SK-N-SH (cell line): ENCODE measurements around the gene HJV. TPM values are rescaled to one million over a fixed set of nuclear protein-coding genes. Genes with fewer than 3 reads are reported as not detected.
A peak's percentile ranks its signal among the peaks of the same experiment; 100 is the strongest.

ENCODE experiments used
- CTCF ChIA-PET: fragments of 300-600, 350-600 bp; formaldehyde crosslinking; extraction: SDS; loops from one replicate; lab custom pipeline; 2021; lab: Yijun Ruan, JAX
- POLR2A ChIA-PET: fragments of 350-600 bp; sonication (Branson Sonifier 250); formaldehyde crosslinking; extraction: SDS; loops from one replicate; lab custom pipeline; 2020; ENCODE audit warnings: antibody characterized with exemption, inconsistent platforms; lab: Yijun Ruan, JAX
- DNase-seq: peaks from one replicate; pipeline ENCODE4 v3.0.0; 2012
- H2AFZ ChIP-seq: fragments of 200-600 bp; sonication (generic); 2 replicates; pipeline ENCODE4 v1.8.1; 2016; ENCODE audit warnings: antibody characterized with exemption, mild to moderate bottlenecking, low read depth
- H3F3A ChIP-seq: fragments of 200-600 bp; sonication (generic); replicated peaks from 2 replicates; pipeline ENCODE3; 2016; ENCODE audit warnings: antibody characterized with exemption, mild to moderate bottlenecking; ENCODE audit not compliant: insufficient read depth
- H3K27ac ChIP-seq, 2 experiments: fragments of 200-500 bp in 1 of 2; fragments of 200-600 bp in 1 of 2; sonication (Bioruptor generic) in 1 of 2; sonication (generic), shearing (Covaris generic) in 1 of 2; 2 replicates each; pipeline versions ENCODE4 v1.5.1 to v1.6.1; 2014 to 2016; ENCODE audit warnings: low read depth in 2 of 2, inconsistent platforms in 1 of 2, low read length in 1 of 2, mild to moderate bottlenecking in 1 of 2, mixed read lengths in 1 of 2
- H3K27me3 ChIP-seq: fragments of 200-600 bp; sonication (generic), shearing (Covaris generic); 2 replicates; pipeline ENCODE4 v1.6.1; 2016; ENCODE audit warnings: mixed run types; ENCODE audit not compliant: insufficient read depth
- H3K36me3 ChIP-seq, 2 experiments: fragments of 200-500 bp in 1 of 2; fragments of 200-600 bp in 1 of 2; sonication (Bioruptor generic) in 1 of 2; sonication (generic) in 1 of 2; replicated peaks in 1 of 2; 2 replicates each; pipeline versions ENCODE3 to v1.5.1; 2014 to 2016; ENCODE audit warnings: low read length in 1 of 2, mild to moderate bottlenecking in 1 of 2; ENCODE audit not compliant: insufficient read depth in 2 of 2, control insufficient read depth in 1 of 2
- H3K4me1 ChIP-seq, 2 experiments: fragments of 200-500 bp in 1 of 2; fragments of 200-600 bp in 1 of 2; sonication (Bioruptor generic) in 1 of 2; sonication (generic), shearing (Covaris generic) in 1 of 2; 2 replicates each; pipeline versions ENCODE4 v1.5.1 to v1.6.1; 2014 to 2016; ENCODE audit warnings: low read depth in 1 of 2, low read length in 1 of 2, mixed run types in 1 of 2; ENCODE audit not compliant: insufficient read depth in 2 of 2, control insufficient read depth in 1 of 2
- H3K4me2 ChIP-seq: fragments of 200-600 bp; sonication (generic), shearing (Covaris generic); 2 replicates; pipeline ENCODE4 v1.6.1; 2017; ENCODE audit warnings: mixed run types
- H3K4me3 ChIP-seq, 2 experiments: fragments of 200-500 bp in 1 of 2; fragments of 200-600 bp in 1 of 2; sonication (Bioruptor generic) in 1 of 2; sonication (generic), shearing (Covaris generic) in 1 of 2; 2 replicates each; pipeline versions ENCODE4 v1.5.1 to v1.8.1; 2014 to 2016; ENCODE audit warnings: low read depth in 2 of 2, inconsistent platforms in 1 of 2, low read length in 1 of 2, mild to moderate bottlenecking in 1 of 2, mixed read lengths in 1 of 2, moderate library complexity in 1 of 2
- H3K79me2 ChIP-seq: fragments of 200-600 bp; sonication (generic); 2 replicates; pipeline ENCODE4 v1.8.1; 2017; ENCODE audit warnings: mild to moderate bottlenecking; ENCODE audit not compliant: insufficient read depth
- H3K9ac ChIP-seq: fragments of 200-600 bp; sonication (generic); 2 replicates; pipeline ENCODE4 v1.6.1; 2017; ENCODE audit warnings: mixed run types
- H3K9me2 ChIP-seq: fragments of 200-600 bp; sonication (generic); 2 replicates; pipeline ENCODE4 v1.6.1; 2017; ENCODE audit warnings: mixed run types
- H3K9me3 ChIP-seq: fragments of 200-600 bp; sonication (generic); 2 replicates; pipeline ENCODE4 v1.6.1; 2017; ENCODE audit warnings: mixed run types, mild to moderate bottlenecking, moderate library complexity
- H4K20me1 ChIP-seq: fragments of 200-600 bp; sonication (generic); 2 replicates; pipeline ENCODE4 v1.6.1; 2017; ENCODE audit warnings: mild to moderate bottlenecking, mixed run types; ENCODE audit not compliant: insufficient read depth
- CHD2 ChIP-seq: fragments of 150-350 bp; IDR thresholded peaks from 2 replicates; pipeline ENCODE4 v1.6.1; 2018; ENCODE audit warnings: low read length; ENCODE audit not compliant: partially characterized antibody
- ELF1 ChIP-seq: IDR thresholded peaks from 2 replicates; pipeline ENCODE4 v1.4.0; 2012
- EP300 ChIP-seq, 2 experiments: IDR thresholded peaks; 2 replicates each; pipeline versions ENCODE4 v1.4.0 to v1.6.1; 2012; ENCODE audit warnings: borderline replicate concordance in 1 of 2, low read depth in 1 of 2, low read length in 1 of 2
- EZH2phosphoT487 ChIP-seq: fragments of 200-600 bp; sonication (generic); IDR thresholded peaks from 2 replicates; pipeline ENCODE4 v1.6.1; 2017; ENCODE audit warnings: low read depth, mixed run types, mild to moderate bottlenecking, antibody characterized with exemption, moderate library complexity, borderline replicate concordance
- FOSL2 ChIP-seq: IDR thresholded peaks from 2 replicates; pipeline ENCODE4 v1.4.0; 2012; ENCODE audit warnings: low read depth, mild to moderate bottlenecking, moderate library complexity, borderline replicate concordance
- FOXJ3 ChIP-seq: sonication (generic); formaldehyde crosslinking; IDR thresholded peaks from 2 replicates; pipeline ENCODE4 v1.5.1; 2020; ENCODE audit warnings: mild to moderate bottlenecking, missing genetic modification reagents
- GABPA ChIP-seq: IDR thresholded peaks from 2 replicates; pipeline ENCODE4 v1.4.0; 2012; ENCODE audit warnings: low read depth, mild to moderate bottlenecking
- MAX ChIP-seq: IDR thresholded peaks from 2 replicates; pipeline ENCODE4 v1.4.0; 2012; ENCODE audit warnings: low read depth
- MXI1 ChIP-seq: IDR thresholded peaks from 2 replicates; pipeline ENCODE4 v1.6.1; 2012; ENCODE audit warnings: mild to moderate bottlenecking, low read depth, low read length, improper control_type of control experiment
- NFIC ChIP-seq: IDR thresholded peaks from 2 replicates; pipeline ENCODE4 v1.4.0; 2012; ENCODE audit warnings: borderline replicate concordance
- NRF1 ChIP-seq: IDR thresholded peaks from 2 replicates; pipeline ENCODE4 v1.6.1; 2012; ENCODE audit warnings: low read depth, mild to moderate bottlenecking, low read length
- POLR2AphosphoS5 ChIP-seq: IDR thresholded peaks from 2 replicates; pipeline ENCODE4 v1.6.1; 2012; ENCODE audit warnings: low read depth, low read length
- RFX5 ChIP-seq: IDR thresholded peaks from 2 replicates; pipeline ENCODE4 v1.6.1; 2012; ENCODE audit warnings: mild to moderate bottlenecking, improper control_type of control experiment, low read length
- RXRA ChIP-seq: IDR thresholded peaks from 2 replicates; pipeline ENCODE4 v1.4.0; 2012; ENCODE audit warnings: low read depth, mild to moderate bottlenecking, borderline replicate concordance
- SIN3A ChIP-seq: IDR thresholded peaks from 2 replicates; pipeline ENCODE4 v1.6.1; 2012; ENCODE audit warnings: low read depth, mild to moderate bottlenecking, low read length, moderate library complexity, borderline replicate concordance
- TAF1 ChIP-seq: IDR thresholded peaks from 2 replicates; pipeline ENCODE4 v1.6.1; 2012; ENCODE audit warnings: low read depth, mild to moderate bottlenecking, low read length, moderate library complexity, borderline replicate concordance
- TCF12 ChIP-seq: IDR thresholded peaks from 2 replicates; pipeline ENCODE4 v1.4.0; 2012
- YY1 ChIP-seq: IDR thresholded peaks from 2 replicates; pipeline ENCODE4 v1.4.0; 2012; ENCODE audit warnings: low read depth, mild to moderate bottlenecking
- ZBTB33 ChIP-seq: IDR thresholded peaks from 2 replicates; pipeline ENCODE4 v1.4.0; 2012; ENCODE audit warnings: low read depth, borderline replicate concordance
- WGBS: methylation state at CpG from one replicate; pipeline ENCODE4 v1.1.6; 2017; ENCODE audit warnings: low lambda C conversion rate; 5-methylcytosine and 5-hydroxymethylcytosine counted together
- polyA plus RNA-seq, 3 experiments: library from polyadenylated mRNA; depleted of rRNA; stranded (reverse); fragments of >200 nt; gene quantifications; 2 replicates each; pipeline ENCODE4 v1.2.3, GENCODE V29; 2012
- TF ChIP-seq, protein P1 (sequence below): IDR thresholded peaks from 2 replicates; pipeline ENCODE4 v1.6.1; 2012; ENCODE audit warnings: mild to moderate bottlenecking, low read depth, low read length, moderate library complexity
- TF ChIP-seq, protein P2 (sequence below): fragments of 150-350 bp; IDR thresholded peaks from 2 replicates; pipeline ENCODE4 v1.6.1; 2016; ENCODE audit warnings: mild to moderate bottlenecking, low read depth, low read length
- TF ChIP-seq, protein P3 (sequence below): IDR thresholded peaks from 2 replicates; pipeline ENCODE4; 2012

Gene HJV
- polyA plus RNA-seq, 1 of the 3 experiments (the other 2 are of a cell fraction): 0.05 TPM

GRCh38 chr1:145996433-145997015 is 25.0 kb downstream of the HJV start, which contains the start of gene TXNIP:
Gene TXNIP, minus strand, starts transcription at chr1:145996579. Its CDS starts 313 bp downstream, at chr1:145996266.
- TF ChIP-seq EP300 (IDR thresholded peaks at IDR 0.05; ENCODE audit: borderline replicate concordance in 1 of 2, low read depth in 1 of 2, low read length in 1 of 2) (peak; percentile 55 to 59; a peak in 3 of 4 replicates), NFIC (peak; percentile 61; the same call in 1 of the 2 replicates), POLR2AphosphoS5 (peak; percentile 100), FOSL2 (no peak), SIN3A (peak; percentile 89), FOXJ3 (CRISPR knock-in tag) (peak; percentile 97), TAF1 (peak; percentile 87), ZBTB33 (peak; percentile 28; the same call in 1 of the 2 replicates), CHD2 (peak; percentile 84), RXRA (peak; percentile 36; the same call in 1 of the 2 replicates), MXI1 (peak; percentile 98), NRF1 (peak; percentile 56), ELF1 (peak; percentile 75; the same call in 1 of the 2 replicates), MAX (peak; percentile 95), GABPA (no peak), TCF12 (peak; percentile 54; the same call in 1 of the 2 replicates), YY1 (peak; percentile 79), RFX5 (peak; percentile 89), EZH2phosphoT487 (no peak)
- TF ChIP-seq, protein P1, sequence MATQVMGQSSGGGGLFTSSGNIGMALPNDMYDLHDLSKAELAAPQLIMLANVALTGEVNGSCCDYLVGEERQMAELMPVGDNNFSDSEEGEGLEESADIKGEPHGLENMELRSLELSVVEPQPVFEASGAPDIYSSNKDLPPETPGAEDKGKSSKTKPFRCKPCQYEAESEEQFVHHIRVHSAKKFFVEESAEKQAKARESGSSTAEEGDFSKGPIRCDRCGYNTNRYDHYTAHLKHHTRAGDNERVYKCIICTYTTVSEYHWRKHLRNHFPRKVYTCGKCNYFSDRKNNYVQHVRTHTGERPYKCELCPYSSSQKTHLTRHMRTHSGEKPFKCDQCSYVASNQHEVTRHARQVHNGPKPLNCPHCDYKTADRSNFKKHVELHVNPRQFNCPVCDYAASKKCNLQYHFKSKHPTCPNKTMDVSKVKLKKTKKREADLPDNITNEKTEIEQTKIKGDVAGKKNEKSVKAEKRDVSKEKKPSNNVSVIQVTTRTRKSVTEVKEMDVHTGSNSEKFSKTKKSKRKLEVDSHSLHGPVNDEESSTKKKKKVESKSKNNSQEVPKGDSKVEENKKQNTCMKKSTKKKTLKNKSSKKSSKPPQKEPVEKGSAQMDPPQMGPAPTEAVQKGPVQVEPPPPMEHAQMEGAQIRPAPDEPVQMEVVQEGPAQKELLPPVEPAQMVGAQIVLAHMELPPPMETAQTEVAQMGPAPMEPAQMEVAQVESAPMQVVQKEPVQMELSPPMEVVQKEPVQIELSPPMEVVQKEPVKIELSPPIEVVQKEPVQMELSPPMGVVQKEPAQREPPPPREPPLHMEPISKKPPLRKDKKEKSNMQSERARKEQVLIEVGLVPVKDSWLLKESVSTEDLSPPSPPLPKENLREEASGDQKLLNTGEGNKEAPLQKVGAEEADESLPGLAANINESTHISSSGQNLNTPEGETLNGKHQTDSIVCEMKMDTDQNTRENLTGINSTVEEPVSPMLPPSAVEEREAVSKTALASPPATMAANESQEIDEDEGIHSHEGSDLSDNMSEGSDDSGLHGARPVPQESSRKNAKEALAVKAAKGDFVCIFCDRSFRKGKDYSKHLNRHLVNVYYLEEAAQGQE: no peak; the same call in 1 of the 2 replicates
- TF ChIP-seq, protein P2, sequence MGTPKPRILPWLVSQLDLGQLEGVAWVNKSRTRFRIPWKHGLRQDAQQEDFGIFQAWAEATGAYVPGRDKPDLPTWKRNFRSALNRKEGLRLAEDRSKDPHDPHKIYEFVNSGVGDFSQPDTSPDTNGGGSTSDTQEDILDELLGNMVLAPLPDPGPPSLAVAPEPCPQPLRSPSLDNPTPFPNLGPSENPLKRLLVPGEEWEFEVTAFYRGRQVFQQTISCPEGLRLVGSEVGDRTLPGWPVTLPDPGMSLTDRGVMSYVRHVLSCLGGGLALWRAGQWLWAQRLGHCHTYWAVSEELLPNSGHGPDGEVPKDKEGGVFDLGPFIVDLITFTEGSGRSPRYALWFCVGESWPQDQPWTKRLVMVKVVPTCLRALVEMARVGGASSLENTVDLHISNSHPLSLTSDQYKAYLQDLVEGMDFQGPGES: peak; percentile 64
- TF ChIP-seq, protein P3, sequence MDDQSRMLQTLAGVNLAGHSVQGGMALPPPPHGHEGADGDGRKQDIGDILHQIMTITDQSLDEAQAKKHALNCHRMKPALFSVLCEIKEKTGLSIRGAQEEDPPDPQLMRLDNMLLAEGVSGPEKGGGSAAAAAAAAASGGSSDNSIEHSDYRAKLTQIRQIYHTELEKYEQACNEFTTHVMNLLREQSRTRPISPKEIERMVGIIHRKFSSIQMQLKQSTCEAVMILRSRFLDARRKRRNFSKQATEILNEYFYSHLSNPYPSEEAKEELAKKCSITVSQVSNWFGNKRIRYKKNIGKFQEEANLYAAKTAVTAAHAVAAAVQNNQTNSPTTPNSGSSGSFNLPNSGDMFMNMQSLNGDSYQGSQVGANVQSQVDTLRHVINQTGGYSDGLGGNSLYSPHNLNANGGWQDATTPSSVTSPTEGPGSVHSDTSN: no peak; the same call in 1 of the 2 replicates
- peak within 1 kb of the TSS; percentile 83 for H2AFZ ChIP-seq
- POLR2A ChIA-PET: interaction anchor here (1.9 kb wide), 1 partner anchor 17 kb away, joined by 7 read pairs; no protein-coding TSS in a partner anchor
- peak within 1 kb of the TSS; percentile 44 to 98 for H3K27ac ChIP-seq
- peaks cover 36% of the 10 kb centered on the region for H3K79me2 ChIP-seq
- CTCF ChIA-PET: interaction anchor here (1.1 to 4.2 kb wide), 6 partner anchors 10 to 105 kb away, joined by 3 to 40 read pairs (median 6); no protein-coding TSS in a partner anchor
- H3K27me3 ChIP-seq: no peaks in the 10 kb centered on the region
- peak; percentile 95 for DNase-seq
- H3K4me2 ChIP-seq: peak within 1 kb of the TSS; percentile 86
- peaks cover 29 to 33% of the 10 kb centered on the region in 2 experiments for H3K36me3 ChIP-seq
- H3K9ac ChIP-seq: peak within 1 kb of the TSS; percentile 90
- peak within 1 kb of the TSS; percentile 64 to 90 for H3K4me3 ChIP-seq
- H3K9me2 ChIP-seq: no peaks in the 10 kb centered on the region
- H4K20me1 ChIP-seq: peaks cover 38% of the 10 kb centered on the region
- 2% methylated on average over 30 of the region's 30 CpGs for WGBS
- peaks cover 14 to 45% of the 10 kb centered on the region in 2 experiments; a peak in 3 of 4 replicates for H3K4me1 ChIP-seq
- H3K9me3 ChIP-seq: no peaks in the 10 kb centered on the region
- peaks cover 14% of the 10 kb centered on the region for H3F3A ChIP-seq
